GM19468 (cell line): ENCODE measurements around the gene PTK6.

Experiments
- ATAC-seq: cut with Tn5 transposase; IDR thresholded peaks from one replicate; pipeline ENCODE4 v1.9.1; 2021; ENCODE audit warnings: mild to moderate bottlenecking, moderate library complexity, moderate number of reproducible peaks; ENCODE audit not compliant: unreplicated experiment; ENCODE audit errors: extremely low read depth

The PTK6 gene

GRCh38 chr20:63570281-63571086 is 33.3 kb upstream of the PTK6 start:
- ATAC-seq, result no peak

- no peak for ATAC-seq
Observed at GRCh38 chr20:63568986-63569949, 32.1 kb upstream of the PTK6 start.

GRCh38 chr20:63568170-63568981 is 31.2 kb upstream of the PTK6 start:
- no peak for ATAC-seq

GRCh38 chr20:63567386-63568169 is 30.4 kb upstream of the PTK6 start:
- no peak for ATAC-seq

- no peak for ATAC-seq
Observed at GRCh38 chr20:63567136-63567385, 29.9 kb upstream of the PTK6 start.

GRCh38 chr20:63566395-63567135 is 29.4 kb upstream of the PTK6 start:
- no peak for ATAC-seq

GRCh38 chr20:63565699-63566335 is 28.6 kb upstream of the PTK6 start:
- no peak for ATAC-seq

- ATAC-seq, result no peak
Observed at GRCh38 chr20:63565021-63565698, 28.0 kb upstream of the PTK6 start.

- no peak for ATAC-seq
Observed at GRCh38 chr20:63564036-63564810, 27.0 kb upstream of the PTK6 start.

- no peak for ATAC-seq
Observed at GRCh38 chr20:63563225-63563935, 26.2 kb upstream of the PTK6 start.

GRCh38 chr20:63562461-63563224 is 25.5 kb upstream of the PTK6 start:
- no peak for ATAC-seq

- no peak for ATAC-seq
Observed at GRCh38 chr20:63561624-63562396, 24.6 kb upstream of the PTK6 start.

- no peak for ATAC-seq
Observed at GRCh38 chr20:63560856-63561609, 23.9 kb upstream of the PTK6 start.

GRCh38 chr20:63560333-63560805 is 23.2 kb upstream of the PTK6 start:
- ATAC-seq, result no peak
